Sigmoid colon (tissue), 7 donors: ENCODE data around the gene IREB2. TPM values are rescaled to one million over a fixed set of nuclear protein-coding genes. Genes with fewer than 3 reads are reported as not detected.
A peak's percentile ranks its signal among the peaks of the same experiment; 100 is the strongest.

Experiments used
- DNase-seq: peaks from one replicate; pipeline ENCODE4 v3.0.0-alpha.2; 2019
- H3K27ac ChIP-seq, 4 donors: fragments of 200-600 bp; sonication (generic); one replicate each; pipeline ENCODE4 v1.5.1; 2016 to 2019; ENCODE audit warnings: mild to moderate bottlenecking in 1 of 4
- H3K27me3 ChIP-seq, 3 donors: fragments of 200-600 bp; sonication (generic); one replicate each; pipeline ENCODE4 v1.5.1; 2019; ENCODE audit warnings: mild to moderate bottlenecking in 1 of 3
- H3K36me3 ChIP-seq, 4 donors: fragments of 200-600 bp; sonication (generic); one replicate each; pipeline ENCODE4 v1.5.1; 2016 to 2019
- H3K4me1 ChIP-seq, 4 donors: fragments of 200-600 bp; sonication (generic); one replicate each; pipeline ENCODE4 v1.5.1; 2017 to 2019
- H3K4me3 ChIP-seq, 4 donors: fragments of 200-600 bp; sonication (generic); one replicate each; pipeline ENCODE4 v1.5.1; 2017 to 2019; ENCODE audit warnings: mild to moderate bottlenecking in 2 of 4, moderate library complexity in 1 of 4
- H3K9me3 ChIP-seq, 4 donors: fragments of 200-600 bp in 3 of 4; sonication (generic) in 3 of 4; one replicate each; pipeline versions ENCODE4 v1.5.1 to v1.6.1; 2013 to 2019
- EP300 ChIP-seq, 4 donors: sonication (generic); formaldehyde crosslinking; IDR thresholded peaks; one replicate each; pipeline ENCODE4 v1.6.1; 2017; ENCODE audit warnings: antibody characterized with exemption in 4 of 4
- POLR2A ChIP-seq, 2 donors: fragments of 450-650 bp; IDR thresholded peaks; one replicate each; pipeline ENCODE4 v1.6.1; 2016; ENCODE audit warnings: antibody characterized with exemption in 2 of 2, mild to moderate bottlenecking in 2 of 2, moderate library complexity in 2 of 2
- POLR2AphosphoS5 ChIP-seq, 4 donors: sonication (generic); formaldehyde crosslinking; IDR thresholded peaks; one replicate each; pipeline ENCODE4 v1.6.1; 2017; ENCODE audit warnings: antibody characterized with exemption in 4 of 4
- WGBS, 2 donors: extraction: QIAGEN DNeasy Blood & Tissue Kit; methylation state at CpG; one replicate each; pipeline ENCODE4 v1.1.7; 2013; 5-methylcytosine and 5-hydroxymethylcytosine counted together
- intact Hi-C: fragments of 100-400 bp; cut with DNase I; formaldehyde crosslinking; loops from one replicate; pipeline ENCODE4 v1.15.1; 2023
- polyA plus RNA-seq, 3 donors: library from polyadenylated mRNA; stranded (reverse); fragments of 200-250 nt; gene quantifications; one replicate each; pipeline ENCODE4 v1.2.3, GENCODE V29; 2013
- total RNA-seq, 4 donors: library from RNA; depleted of rRNA; stranded (reverse); fragments of >200 nt; gene quantifications; one replicate each; pipeline ENCODE4 v1.1.0, GENCODE V29; 2016
- TF ChIP-seq, protein P1 (sequence below), 4 experiments: fragments of 450-650 bp in 3 of 4; fragments of 200-600 bp in 1 of 4; IDR thresholded peaks; one replicate each; pipeline ENCODE4 v1.5.1; 2016 to 2019; ENCODE audit warnings: antibody characterized with exemption in 4 of 4, mild to moderate bottlenecking in 3 of 4, moderate library complexity in 2 of 4
- donor health status: healthy with polysubstance abuse.
- donor health status: Bipolar disorder and iron deficiency.
- donor health status: healthy.

Gene IREB2
- total and polyA plus RNA-seq, 7 donors, result 12.6 to 42.1 (median 28.4) TPM

GRCh38 chr15:78448441-78449219 is 10.6 kb downstream of the IREB2 start:
- no peak for TF ChIP-seq POLR2AphosphoS5 (IDR thresholded peaks at IDR 0.05)
- TF ChIP-seq, protein P1, sequence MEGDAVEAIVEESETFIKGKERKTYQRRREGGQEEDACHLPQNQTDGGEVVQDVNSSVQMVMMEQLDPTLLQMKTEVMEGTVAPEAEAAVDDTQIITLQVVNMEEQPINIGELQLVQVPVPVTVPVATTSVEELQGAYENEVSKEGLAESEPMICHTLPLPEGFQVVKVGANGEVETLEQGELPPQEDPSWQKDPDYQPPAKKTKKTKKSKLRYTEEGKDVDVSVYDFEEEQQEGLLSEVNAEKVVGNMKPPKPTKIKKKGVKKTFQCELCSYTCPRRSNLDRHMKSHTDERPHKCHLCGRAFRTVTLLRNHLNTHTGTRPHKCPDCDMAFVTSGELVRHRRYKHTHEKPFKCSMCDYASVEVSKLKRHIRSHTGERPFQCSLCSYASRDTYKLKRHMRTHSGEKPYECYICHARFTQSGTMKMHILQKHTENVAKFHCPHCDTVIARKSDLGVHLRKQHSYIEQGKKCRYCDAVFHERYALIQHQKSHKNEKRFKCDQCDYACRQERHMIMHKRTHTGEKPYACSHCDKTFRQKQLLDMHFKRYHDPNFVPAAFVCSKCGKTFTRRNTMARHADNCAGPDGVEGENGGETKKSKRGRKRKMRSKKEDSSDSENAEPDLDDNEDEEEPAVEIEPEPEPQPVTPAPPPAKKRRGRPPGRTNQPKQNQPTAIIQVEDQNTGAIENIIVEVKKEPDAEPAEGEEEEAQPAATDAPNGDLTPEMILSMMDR (IDR thresholded peaks at IDR 0.05), result no peak
- TF ChIP-seq EP300 (IDR thresholded peaks at IDR 0.05), result no peak
- TF ChIP-seq POLR2A (IDR thresholded peaks at IDR 0.05), result no peak
- 50 to 75% methylated on average over 4 of the region's 4 CpGs for WGBS, 2 donors
- DNase-seq, result no peak
- no peaks in the 10 kb centered on the region for H3K9me3 ChIP-seq
- H3K4me1 ChIP-seq, result peaks cover 0 to 59% (median 45%) of the 10 kb centered on the region in 4 donors
- H3K36me3 ChIP-seq, result peaks cover 4 to 36% (median 11%) of the 10 kb centered on the region in 4 donors
- H3K27me3 ChIP-seq, result no peaks in the 10 kb centered on the region
- H3K4me3 ChIP-seq, result no peak overlapping the region
- intact Hi-C loops, result no loop called here
- H3K27ac ChIP-seq, result peak overlapping the region in 3 of 4 donors; percentile 41 to 62 (median 60)

GRCh38 chr15:78449220-78449999 is 11.4 kb downstream of the IREB2 start:
- no peak for DNase-seq
- 61 to 79% methylated on average over 8 of the region's 8 CpGs for WGBS, 2 donors
- intact Hi-C loops, result no loop called here
- Histone ChIP-seq H3K27ac (peak overlapping the region in 3 of 4 donors; percentile 41 to 62 (median 60)), H3K27me3 (no peaks in the 10 kb centered on the region), H3K36me3 (peaks cover 4 to 30% (median 11%) of the 10 kb centered on the region in 4 donors), H3K9me3 (no peaks in the 10 kb centered on the region), H3K4me1 (peaks cover 0 to 66% (median 53%) of the 10 kb centered on the region in 4 donors), H3K4me3 (no peak overlapping the region)
- TF ChIP-seq POLR2AphosphoS5 (IDR thresholded peaks at IDR 0.05) (no peak), POLR2A (IDR thresholded peaks at IDR 0.05) (no peak), EP300 (IDR thresholded peaks at IDR 0.05) (no peak)
- TF ChIP-seq, protein P1 (IDR thresholded peaks at IDR 0.05), result no peak

- no peaks in the 10 kb centered on the region for H3K27me3 ChIP-seq
- intact Hi-C loops, result no loop called here
- peak overlapping the region in 1 of 4 donors; percentile 62 for H3K27ac ChIP-seq
- TF ChIP-seq POLR2A (IDR thresholded peaks at IDR 0.05) (no peak), EP300 (IDR thresholded peaks at IDR 0.05) (no peak), POLR2AphosphoS5 (IDR thresholded peaks at IDR 0.05) (no peak)
- TF ChIP-seq, protein P1 (IDR thresholded peaks at IDR 0.05), result no peak
- WGBS, 2 donors, result 72 to 92% methylated on average over 5 of the region's 5 CpGs
- no peak overlapping the region for H3K4me3 ChIP-seq
- peaks cover 0 to 76% (median 62%) of the 10 kb centered on the region in 4 donors for H3K4me1 ChIP-seq
- H3K36me3 ChIP-seq, result peaks cover 3 to 20% (median 8%) of the 10 kb centered on the region in 4 donors
- no peak for DNase-seq
- H3K9me3 ChIP-seq, result no peaks in the 10 kb centered on the region
Measured at GRCh38 chr15:78450285-78450858, 12.4 kb downstream of the IREB2 start.

- no peak for DNase-seq
- Histone ChIP-seq H3K27ac (no peak overlapping the region), H3K27me3 (no peaks in the 10 kb centered on the region), H3K36me3 (peaks cover 0 to 3% (median 0%) of the 10 kb centered on the region in 4 donors), H3K9me3 (no peaks in the 10 kb centered on the region), H3K4me1 (peaks cover 0 to 97% (median 77%) of the 10 kb centered on the region in 4 donors), H3K4me3 (no peak overlapping the region)
- WGBS, 2 donors, result 97 to 99% methylated on average over 3 of the region's 3 CpGs
- TF ChIP-seq EP300 (IDR thresholded peaks at IDR 0.05) (no peak), POLR2A (IDR thresholded peaks at IDR 0.05) (no peak), POLR2AphosphoS5 (IDR thresholded peaks at IDR 0.05) (no peak)
- TF ChIP-seq, protein P1 (IDR thresholded peaks at IDR 0.05), result no peak
- intact Hi-C loops, result no loop called here
Measured at GRCh38 chr15:78452485-78452884, 14.5 kb downstream of the IREB2 start.
